HG03039 (cell line): ENCODE results near the gene SPEG.
"Not testable (repeated sequence)": the region's sequence is repeated elsewhere in the genome, so short reads cannot be mapped to it uniquely, and the experiment has no call there.

Experiments
- ATAC-seq: cut with Tn5 transposase; IDR thresholded peaks from one replicate; pipeline ENCODE4 v1.9.1; 2021; ENCODE audit warnings: mild to moderate bottlenecking, moderate library complexity; ENCODE audit not compliant: unreplicated experiment

SPEG gene

GRCh38 chr2:219434718-219435525, at the start of gene SPEG:
SPEG (plus strand) TSS chr2:219434843; CDS start chr2:219434978, 135 bp downstream.
- ATAC-seq, result no peak

- ATAC-seq, result no peak
Observed at GRCh38 chr2:219384859-219385258, 49.8 kb upstream of the SPEG start.

GRCh38 chr2:219385958-219386520, 48.6 kb upstream of the SPEG start:
- ATAC-seq, result no peak

GRCh38 chr2:219386532-219387280, 47.9 kb upstream of the SPEG start:
- no peak for ATAC-seq

GRCh38 chr2:219387306-219388120, 47.1 kb upstream of the SPEG start, which contains the start of gene DNPEP:
DNPEP (minus strand) TSS chr2:219387912; CDS start chr2:219387794, 118 bp downstream.
- ATAC-seq, result peak; percentile 54

- peak; percentile 76 for ATAC-seq
Observed at GRCh38 chr2:219388121-219388906, 46.3 kb upstream of the SPEG start.

- ATAC-seq, result no peak
Observed at GRCh38 chr2:219388907-219389156, 45.8 kb upstream of the SPEG start.

- no peak for ATAC-seq
Observed at GRCh38 chr2:219392754-219393153, 41.9 kb upstream of the SPEG start.

GRCh38 chr2:219395056-219395455, 39.6 kb upstream of the SPEG start:
- ATAC-seq, result not testable (repeated sequence)

GRCh38 chr2:219395609-219396008, 39.0 kb upstream of the SPEG start:
- no peak for ATAC-seq

GRCh38 chr2:219396863-219397457, 37.7 kb upstream of the SPEG start:
- no peak for ATAC-seq

GRCh38 chr2:219398721-219399363, 35.8 kb upstream of the SPEG start:
- no peak for ATAC-seq

- ATAC-seq, result no peak
Observed at GRCh38 chr2:219399716-219400478, 34.7 kb upstream of the SPEG start.

GRCh38 chr2:219400562-219400961, 34.1 kb upstream of the SPEG start:
- ATAC-seq, result no peak

- ATAC-seq, result no peak
Observed at GRCh38 chr2:219401606-219402005, 33.0 kb upstream of the SPEG start.

- ATAC-seq, result peak; percentile 72
Observed at GRCh38 chr2:219402665-219403515, 31.8 kb upstream of the SPEG start.

GRCh38 chr2:219403861-219404260, 30.8 kb upstream of the SPEG start:
- no peak for ATAC-seq
